Epithelial cell of prostate (primary cell): ENCODE measurements around the gene VPS36.
A peak's percentile ranks its signal among the peaks of the same experiment; 100 is the strongest.
"Not testable (repeated sequence)": the region's sequence is repeated elsewhere in the genome, so short reads cannot be mapped to it uniquely, and the experiment has no call there.

Experiments
- DNase-seq: peaks from one replicate; pipeline ENCODE4 v3.0.0-alpha.2; 2011; ENCODE audit warnings: low read depth, low spot score
- H3K27ac ChIP-seq: fragments of 450-650 bp; 2 replicates; pipeline ENCODE4 v1.5.1; 2017; ENCODE audit warnings: mild to moderate bottlenecking

VPS36 gene

DNA sequence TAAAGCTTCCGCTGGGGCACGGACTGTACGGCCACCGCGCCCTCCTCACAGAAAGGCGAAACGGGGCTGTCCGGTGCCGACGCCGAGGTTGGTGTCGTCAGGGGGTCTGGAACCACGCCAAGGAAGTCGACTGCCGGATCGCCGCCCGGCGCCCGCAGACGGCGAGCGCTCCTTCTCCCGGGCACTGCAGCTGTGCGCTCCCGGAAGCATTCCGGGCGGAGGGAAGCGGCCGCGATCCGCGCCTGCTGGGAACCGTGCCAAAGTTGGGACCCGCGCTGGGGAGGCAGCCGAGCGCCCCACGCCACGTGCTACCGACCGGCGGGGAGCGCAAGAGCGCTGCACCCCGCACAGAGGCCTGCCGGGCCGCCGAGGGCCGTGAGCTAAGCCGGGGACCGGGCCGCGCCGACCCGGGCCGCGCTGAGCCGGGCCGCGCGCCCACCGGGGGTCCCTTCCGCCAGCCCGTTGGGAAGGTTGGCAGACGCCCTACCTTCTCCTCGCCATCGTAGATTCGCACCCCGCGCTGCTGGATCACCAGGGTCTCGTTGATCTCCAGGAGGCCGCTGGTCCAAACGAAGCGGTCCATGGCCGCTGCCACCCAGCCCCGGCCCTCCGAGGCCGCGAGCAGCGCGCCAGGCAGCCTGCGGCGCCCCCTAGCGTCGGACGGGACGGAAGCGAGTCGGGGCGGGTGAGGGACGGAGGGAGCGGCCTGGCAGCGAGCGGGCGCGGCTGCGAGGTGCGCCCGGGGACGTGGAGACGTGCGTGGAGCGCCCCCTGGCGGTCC lies at the start of gene VPS36:
Gene VPS36, minus strand, starts transcription at position 623 of the 781 bp plus-strand sequence. Its CDS starts 40 bp downstream, at position 583.
- DNase-seq, result no peak
- H3K27ac ChIP-seq, result peak within 1 kb of the TSS; percentile 90

- DNase-seq, H3K27ac ChIP-seq: not testable (repeated sequence)
Measured at GRCh38 chr13:52497979-52498378, 47.5 kb upstream of the VPS36 start.

DNA sequence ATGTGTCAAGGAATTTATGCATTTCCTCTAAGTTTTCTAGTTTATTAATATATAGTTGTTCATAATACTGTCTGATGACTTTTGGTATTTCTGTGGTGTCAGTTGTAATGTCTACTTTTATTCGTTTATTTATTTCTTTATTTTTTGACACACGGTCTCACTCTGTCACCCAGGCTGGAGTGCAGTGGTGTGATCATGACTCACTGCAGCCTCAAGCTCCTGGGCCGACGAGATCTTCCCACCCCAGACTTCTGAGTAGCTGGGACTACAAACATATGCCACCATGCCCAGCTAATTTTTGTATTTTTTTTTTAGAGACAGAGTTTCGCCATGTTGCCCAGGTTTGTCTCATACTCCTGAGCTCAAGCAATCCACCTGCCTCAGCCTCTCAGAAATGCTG lies 43.8 kb upstream of the VPS36 start:
- not testable (repeated sequence) for DNase-seq, H3K27ac ChIP-seq

GRCh38 chr13:52491015-52491414 lies 40.6 kb upstream of the VPS36 start:
- DNase-seq, H3K27ac ChIP-seq: not testable (repeated sequence)

DNA sequence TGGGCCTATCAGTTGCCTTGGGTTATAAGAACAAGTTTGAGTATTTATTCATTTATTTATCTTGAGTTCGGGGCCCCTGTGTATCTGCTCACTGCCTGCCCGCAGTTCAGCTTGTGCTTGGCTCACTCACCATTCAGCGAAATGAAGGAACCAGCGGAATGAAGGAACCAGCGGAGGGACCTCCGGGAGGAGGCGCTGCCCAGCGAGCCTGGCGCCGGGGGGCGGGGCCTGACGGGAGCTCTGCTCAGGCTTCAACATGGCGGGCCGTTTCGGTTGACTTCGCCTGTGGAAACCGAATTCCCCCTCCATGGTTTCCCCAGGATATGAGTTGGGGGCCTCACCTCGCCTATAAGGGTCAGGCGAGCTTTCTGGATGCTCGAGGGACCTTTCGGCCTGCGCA lies 38.3 kb upstream of the VPS36 start:
- H3K27ac ChIP-seq, result not testable (repeated sequence)

GRCh38 chr13:52487078-52487477 lies 36.6 kb upstream of the VPS36 start:
- DNase-seq, H3K27ac ChIP-seq: not testable (repeated sequence)

More for the DNA sequence above, 38.3 kb upstream of the VPS36 start:
- DNase-seq, result not testable (repeated sequence)

GRCh38 chr13:52480677-52481428 lies 30.4 kb upstream of the VPS36 start:
- not testable (repeated sequence) for DNase-seq
- H3K27ac ChIP-seq, result peak overlapping the region; percentile 62

- not testable (repeated sequence) for DNase-seq, H3K27ac ChIP-seq
Measured at GRCh38 chr13:52468487-52468886, 18.1 kb upstream of the VPS36 start.

DNA sequence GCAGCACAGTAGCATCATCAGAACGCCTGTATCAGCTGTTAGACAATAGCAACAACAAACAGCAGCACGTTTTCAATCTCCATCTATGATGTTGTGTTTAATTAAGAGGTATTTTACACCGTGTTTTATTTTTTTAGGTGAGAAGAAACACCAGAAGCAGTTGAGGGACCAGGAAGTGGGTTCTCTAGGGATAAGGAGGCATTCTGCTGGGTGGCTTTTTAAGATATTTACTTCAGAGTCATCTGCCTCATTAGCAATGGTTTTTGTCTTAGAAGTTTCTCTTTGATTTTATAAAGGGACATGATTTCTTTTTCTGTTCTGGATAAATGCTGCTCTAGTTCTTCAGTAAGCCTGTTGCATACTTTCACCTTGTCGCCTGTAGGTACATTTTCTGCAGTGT lies 13.1 kb upstream of the VPS36 start:
- no peak for DNase-seq
- no peak overlapping the region for H3K27ac ChIP-seq

DNA sequence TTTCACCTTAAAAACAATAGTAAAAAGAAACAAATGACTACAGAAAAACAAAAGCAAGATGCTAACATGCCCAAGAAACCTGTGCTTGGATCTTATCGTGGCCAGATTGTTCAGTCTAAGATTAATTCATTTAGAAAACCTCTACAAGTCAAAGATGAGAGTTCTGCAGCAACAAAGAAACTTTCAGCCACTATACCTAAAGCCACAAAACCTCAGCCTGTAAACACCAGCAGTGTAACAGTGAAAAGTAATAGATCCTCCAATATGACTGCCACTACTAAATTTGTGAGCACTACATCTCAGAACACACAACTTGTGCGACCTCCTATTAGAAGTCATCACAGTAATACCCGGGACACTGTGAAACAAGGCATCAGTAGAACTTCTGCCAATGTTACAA lies 10.8 kb upstream of the VPS36 start:
- no peak overlapping the region for H3K27ac ChIP-seq
- DNase-seq, result no peak

GRCh38 chr13:52459668-52460067 lies 9.2 kb upstream of the VPS36 start:
- H3K27ac ChIP-seq, result peak overlapping the region; percentile 36
- DNase-seq, result no peak

GRCh38 chr13:52455677-52456041 lies 5.2 kb upstream of the VPS36 start:
- DNase-seq, result no peak
- H3K27ac ChIP-seq, result peak overlapping the region; percentile 88

- DNase-seq, result peak; percentile 77
- H3K27ac ChIP-seq, result peak within 1 kb of the TSS; percentile 88
Measured at GRCh38 chr13:52454820-52455676, 4.6 kb upstream of the VPS36 start, which contains the start of gene CKAP2. TSS of gene CKAP2 (plus strand) at chr13:52455478. CDS start at chr13:52455557, 79 bp downstream.

- peak; percentile 73 for DNase-seq
Measured at GRCh38 chr13:52454459-52454819, 4.0 kb upstream of the VPS36 start.

DNA sequence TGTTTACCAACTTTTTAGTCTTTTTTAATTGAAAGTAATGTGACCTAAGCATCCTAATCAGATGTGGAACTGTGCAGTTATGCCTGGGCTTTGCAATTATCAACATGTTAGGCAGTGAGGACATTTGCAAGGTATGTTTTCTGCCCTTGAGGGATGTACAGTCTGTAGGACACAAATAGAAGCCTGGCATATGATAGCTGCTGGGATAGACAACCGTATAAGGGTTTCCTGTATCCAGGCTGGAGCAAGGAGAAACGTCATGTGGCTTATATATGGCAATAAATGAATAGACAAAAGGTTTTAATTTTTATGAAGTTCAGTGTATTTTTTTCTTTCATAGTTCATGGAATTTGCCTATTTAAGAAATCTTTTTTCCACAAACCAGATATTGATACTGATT lies 2.0 kb upstream of the VPS36 start:
- DNase-seq, result no peak
- peak overlapping the region; percentile 88 for H3K27ac ChIP-seq

More at GRCh38 chr13:52454459-52454819, 4.0 kb upstream of the VPS36 start:
- peak overlapping the region; percentile 88 for H3K27ac ChIP-seq

GRCh38 chr13:52451135-52451804 lies 836 bp upstream of the VPS36 start:
- DNase-seq, result no peak
- H3K27ac ChIP-seq, result no peak overlapping the region

DNA sequence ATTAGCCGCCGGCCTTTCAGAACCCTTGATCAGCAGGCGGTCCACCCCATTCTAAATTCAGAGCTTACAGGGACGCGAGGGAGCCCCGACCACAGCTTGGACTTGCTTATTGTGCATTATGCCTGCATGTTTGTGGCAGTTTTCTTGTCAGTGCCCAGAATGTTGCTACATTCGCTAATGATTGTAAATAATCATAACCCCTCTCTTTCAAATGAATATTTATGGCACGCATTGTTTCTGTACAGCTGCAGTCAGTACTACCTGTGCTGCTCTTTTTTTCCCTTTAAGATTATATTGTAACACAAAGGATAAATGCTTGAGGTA lies 321 bp upstream of the VPS36 start:
- no peak for DNase-seq
- H3K27ac ChIP-seq, result peak overlapping the region; percentile 90

- no peak for DNase-seq
- H3K27ac ChIP-seq, result peak overlapping the region; percentile 90
Measured at GRCh38 chr13:52449331-52450011, 963 bp downstream of the VPS36 start.

DNA sequence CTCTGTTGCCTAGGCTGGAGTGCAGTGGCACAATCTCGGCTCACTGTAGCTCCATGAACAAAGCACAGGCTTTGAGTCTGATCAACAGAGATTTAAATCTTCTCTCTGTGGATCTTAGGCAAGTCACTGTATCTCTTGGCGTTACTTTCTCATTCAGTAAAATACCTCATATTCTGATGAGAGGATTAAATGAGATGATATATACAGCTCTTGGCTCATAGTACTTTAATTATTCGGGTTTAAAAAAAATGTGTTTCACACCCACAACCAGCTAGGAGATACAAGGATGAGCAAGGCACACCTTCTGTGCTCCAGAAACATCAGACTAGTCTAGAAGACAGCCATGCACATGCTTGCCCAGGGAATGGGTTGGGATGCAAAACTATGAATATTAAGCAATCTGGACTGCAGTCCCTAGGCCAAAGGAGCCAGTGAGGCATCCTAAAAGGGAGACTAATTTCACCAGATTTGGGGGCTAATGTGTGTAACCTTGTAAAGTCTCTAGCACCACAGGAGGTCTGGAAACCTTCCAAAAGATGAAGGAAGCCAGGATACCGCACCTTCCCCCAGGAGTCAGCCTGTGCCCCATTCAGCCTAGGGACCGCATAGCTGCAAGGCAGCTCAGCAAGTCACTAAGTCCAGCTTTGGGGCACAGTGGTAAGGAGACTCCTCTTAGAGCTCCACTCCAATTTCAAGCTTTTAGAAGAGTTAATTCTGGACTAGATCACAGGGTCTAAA lies 2.5 kb downstream of the VPS36 start:
- H3K27ac ChIP-seq, result peak overlapping the region; percentile 90
- DNase-seq, result no peak
